CD4-positive, alpha-beta T cell treated with Interleukin-4 for 4 hours (primary cell): ENCODE data around the gene ZNF823.
"Not testable (repeated sequence)": the region's sequence is repeated elsewhere in the genome, so short reads cannot be mapped to it uniquely, and the experiment has no call there.

ENCODE experiments used
- DNase-seq: peaks from one replicate; pipeline ENCODE4 v3.0.0-alpha.2; 2020

Gene ZNF823

GRCh38 chr19:11676661-11677600 lies 61.8 kb downstream of the ZNF823 start:
- DNase-seq: not testable (repeated sequence)

- no peak for DNase-seq
These were observed 63.2 kb downstream of the ZNF823 start for GRCh38 chr19:11675569-11675968.

- DNase-seq: no peak
These were observed 64.7 kb downstream of the ZNF823 start for GRCh38 chr19:11674067-11674492.

GRCh38 chr19:11673608-11674041 lies 65.1 kb downstream of the ZNF823 start:
- DNase-seq: no peak
